ENCODE data around the gene SH3GL2. TPM values are rescaled to one million over a fixed set of nuclear protein-coding genes. Genes with fewer than 3 reads are reported as not detected.

SH3GL2 gene
- 2.9 TPM for total RNA-seq

GRCh38 chr9:17578911-17579793 is at the start of gene SH3GL2:
TSS of gene SH3GL2 (plus strand) at chr9:17579066.

